WTC11 (cell line): Measurements from ENCODE around the gene SIRPB2. TPM values are rescaled to one million over a fixed set of nuclear protein-coding genes. Genes with fewer than 3 reads are reported as not detected.

Experiments used
- ATAC-seq: fragments of 200-7000 bp; cut with Tn5 transposase; 2 replicates; pipeline ENCODE4 v1.10.0; 2021; ENCODE audit warnings: mild to moderate bottlenecking, moderate library complexity
- CTCF ChIA-PET: fragments of 300-600 bp; sonication (Branson Sonifier 250); formaldehyde crosslinking; loops from one replicate; lab custom pipeline; 2021; ENCODE audit warnings: antibody characterized with exemption; lab: Charles Lee
- POLR2A ChIA-PET: fragments of 350-600 bp; sonication (Branson Sonifier 250); formaldehyde crosslinking; loops from one replicate; lab custom pipeline; 2021; ENCODE audit warnings: antibody characterized with exemption; lab: Charles Lee
- DNase-seq: peaks from one replicate; pipeline ENCODE4 v3.0.0; 2021; ENCODE audit warnings: low spot score
- H3K27ac Mint-ChIP-seq: 2 replicates; pipeline ENCODE4 v1.8.0; 2021; ENCODE audit warnings: mixed read lengths
- H3K27me3 Mint-ChIP-seq: 2 replicates; pipeline ENCODE4 v1.8.0; 2021; ENCODE audit warnings: low read depth, mild to moderate bottlenecking, moderate library complexity, mixed read lengths
- H3K36me3 Mint-ChIP-seq: 2 replicates; pipeline ENCODE4 v1.8.0; 2021; ENCODE audit warnings: mixed read lengths
- H3K4me1 Mint-ChIP-seq: 2 replicates; pipeline ENCODE4 v1.8.0; 2022; ENCODE audit warnings: mixed read lengths
- H3K4me3 Mint-ChIP-seq: 2 replicates; pipeline ENCODE4 v1.8.0; 2021; ENCODE audit warnings: mild to moderate bottlenecking, moderate library complexity, mixed read lengths
- H3K9me3 Mint-ChIP-seq: 2 replicates; pipeline ENCODE4 v1.8.0; 2021; ENCODE audit warnings: mixed read lengths
- ARID4B ChIP-seq: sonication (generic); formaldehyde crosslinking; IDR thresholded peaks from 2 replicates; pipeline ENCODE4 v1.8.0; 2023; ENCODE audit warnings: missing genetic modification reagents, mild to moderate bottlenecking, borderline replicate concordance
- CDX4 ChIP-seq: fragments of 250-450 bp; sonication (Bioruptor Pico); IDR thresholded peaks from 2 replicates; pipeline ENCODE4 v1.9.0; 2021; ENCODE audit warnings: moderate library complexity, mild to moderate bottlenecking, inconsistent platforms, borderline replicate concordance
- ETV6 ChIP-seq: sonication (generic); formaldehyde crosslinking; IDR thresholded peaks from 2 replicates; pipeline ENCODE4 v1.8.1; 2022; ENCODE audit warnings: mild to moderate bottlenecking, missing genetic modification reagents
- FOXP1 ChIP-seq: sonication (generic); formaldehyde crosslinking; IDR thresholded peaks from 2 replicates; pipeline ENCODE4 v1.8.0; 2022; ENCODE audit warnings: missing genetic modification reagents, mild to moderate bottlenecking, moderate library complexity, borderline replicate concordance
- PRDM15 ChIP-seq: sonication (generic); formaldehyde crosslinking; IDR thresholded peaks from 2 replicates; pipeline ENCODE4 v1.8.0; 2022; ENCODE audit warnings: missing genetic modification reagents
- PRRX2 ChIP-seq: fragments of 250-450 bp; sonication (Bioruptor Pico); IDR thresholded peaks from 2 replicates; pipeline ENCODE4 v1.8.0; 2021; ENCODE audit warnings: mild to moderate bottlenecking
- ZNF219 ChIP-seq: sonication (generic); formaldehyde crosslinking; IDR thresholded peaks from 2 replicates; pipeline ENCODE4 v1.8.0; 2023; ENCODE audit warnings: missing genetic modification reagents, mild to moderate bottlenecking, borderline replicate concordance
- ZNF232 ChIP-seq: sonication (generic); formaldehyde crosslinking; IDR thresholded peaks from 2 replicates; pipeline ENCODE4 v1.8.0; 2022; ENCODE audit warnings: mild to moderate bottlenecking, missing genetic modification reagents
- ZNF532 ChIP-seq: fragments of 250-450 bp; sonication (Bioruptor Pico); IDR thresholded peaks from 2 replicates; pipeline ENCODE4 v1.9.0; 2021; ENCODE audit warnings: mild to moderate bottlenecking, borderline replicate concordance
- total RNA-seq: library from RNA; stranded (reverse); gene quantifications from 3 replicates; pipeline ENCODE4 v1.2.3, GENCODE V29; 2021

SIRPB2 gene
- total RNA-seq, 1 experiment from 2014 or later: not detected

- peaks cover 23% of the 10 kb centered on the region for H3K27me3 Mint-ChIP-seq
- no peak for DNase-seq
- CTCF ChIA-PET: interaction anchor here (1.0 to 3.2 kb wide), 2 partner anchors 29 to 35 kb away, joined by 3 to 31 read pairs; no protein-coding TSS in a partner anchor
- TF ChIP-seq ZNF219 (CRISPR knock-in tag) (no peak), FOXP1 (CRISPR knock-in tag) (no peak), ZNF232 (CRISPR knock-in tag) (no peak), ETV6 (CRISPR knock-in tag) (no peak), ZNF532 (no peak)
- TF ChIP-seq, all 79 proteins: peak for 0
- POLR2A ChIA-PET: no interaction called here
- ATAC-seq: no peak
- H3K4me3 Mint-ChIP-seq: no peak overlapping the region
- peaks cover 7% of the 10 kb centered on the region; the same call in 1 of the 2 replicates for H3K4me1 Mint-ChIP-seq
- no peaks in the 10 kb centered on the region for H3K36me3 Mint-ChIP-seq
- no peaks in the 10 kb centered on the region for H3K9me3 Mint-ChIP-seq
- H3K27ac Mint-ChIP-seq: no peak overlapping the region
These were observed 16.9 kb downstream of the SIRPB2 start for GRCh38 chr20:1474325-1474724.

- Mint-ChIP-seq H3K4me3 (no peak overlapping the region), H3K27me3 (peaks cover 21% of the 10 kb centered on the region), H3K36me3 (no peaks in the 10 kb centered on the region), H3K27ac (no peak overlapping the region), H3K9me3 (no peaks in the 10 kb centered on the region), H3K4me1 (peaks cover 9% of the 10 kb centered on the region; the same call in 1 of the 2 replicates)
- DNase-seq (no peak), ATAC-seq (no peak)
- POLR2A ChIA-PET: interaction anchor here (0.6 kb wide), 1 partner anchor 143 kb away, joined by 3 read pairs; no protein-coding TSS in a partner anchor
- TF ChIP-seq PRDM15 (CRISPR knock-in tag): no peak
- TF ChIP-seq PRRX2 (CRISPR knock-in tag): no peak
- no peak for TF ChIP-seq CDX4 (CRISPR knock-in tag)
- no peak for TF ChIP-seq ARID4B (CRISPR knock-in tag)
- CTCF ChIA-PET: interaction anchor here (1.0 to 3.2 kb wide), 2 partner anchors 30 to 36 kb away, joined by 3 to 31 read pairs; no protein-coding TSS in a partner anchor
These were observed 17.7 kb downstream of the SIRPB2 start for GRCh38 chr20:1473246-1474220.
